Measurements from ENCODE around the gene SEPTIN10. TPM values are rescaled to one million over a fixed set of nuclear protein-coding genes. Genes with fewer than 3 reads are reported as not detected.

Gene SEPTIN10
- total RNA-seq, 1 experiment from 2014 or later = 124 TPM

- no peak for DNase-seq (ENCODE audit: low read depth)
Observed at GRCh38 chr2:109497911-109498870, 115.6 kb downstream of the SEPTIN10 start.

GRCh38 chr2:109497463-109497862, 116.3 kb downstream of the SEPTIN10 start:
- DNase-seq (ENCODE audit: low read depth) = peak; percentile 74

- DNase-seq (ENCODE audit: low read depth) = no peak
Observed at GRCh38 chr2:109494351-109494750, 119.4 kb downstream of the SEPTIN10 start.

- no peak for DNase-seq (ENCODE audit: low read depth)
Observed at GRCh38 chr2:109493176-109493935, 120.4 kb downstream of the SEPTIN10 start.

Other genes starting within 250 kb of the SEPTIN10 start
- gene SOWAHC, start 398 bp upstream of the SEPTIN10 start, total RNA-seq (2014; rRNA removed; shearing (Covaris generic)) = 6.8 and 7.2 TPM in 2 replicates
- 1.7 and 28.5 TPM in 2 replicates for gene RGPD5, start 180.3 kb upstream of the SEPTIN10 start, total RNA-seq (2014; rRNA removed; shearing (Covaris generic))